IPS-18c (cell line): ENCODE data around the gene PHF12.

Source experiments
- H3K4me3 ChIP-seq: 2 replicates; pipeline ENCODE4 v1.7.0; 2013; ENCODE audit warnings: low read depth, mild to moderate bottlenecking, low read length, moderate library complexity; ENCODE audit not compliant: insufficient read depth
- H3K9me3 ChIP-seq: one replicate; pipeline ENCODE4 v1.6.1; 2013; ENCODE audit warnings: mild to moderate bottlenecking, low read length, moderate library complexity; ENCODE audit not compliant: control insufficient read depth, insufficient read depth

The PHF12 gene

GRCh38 chr17:28959471-28959871 lies 8.2 kb upstream of the PHF12 start:
- no peaks in the 10 kb centered on the region for H3K9me3 ChIP-seq
- H3K4me3 ChIP-seq = no peak overlapping the region

DNA sequence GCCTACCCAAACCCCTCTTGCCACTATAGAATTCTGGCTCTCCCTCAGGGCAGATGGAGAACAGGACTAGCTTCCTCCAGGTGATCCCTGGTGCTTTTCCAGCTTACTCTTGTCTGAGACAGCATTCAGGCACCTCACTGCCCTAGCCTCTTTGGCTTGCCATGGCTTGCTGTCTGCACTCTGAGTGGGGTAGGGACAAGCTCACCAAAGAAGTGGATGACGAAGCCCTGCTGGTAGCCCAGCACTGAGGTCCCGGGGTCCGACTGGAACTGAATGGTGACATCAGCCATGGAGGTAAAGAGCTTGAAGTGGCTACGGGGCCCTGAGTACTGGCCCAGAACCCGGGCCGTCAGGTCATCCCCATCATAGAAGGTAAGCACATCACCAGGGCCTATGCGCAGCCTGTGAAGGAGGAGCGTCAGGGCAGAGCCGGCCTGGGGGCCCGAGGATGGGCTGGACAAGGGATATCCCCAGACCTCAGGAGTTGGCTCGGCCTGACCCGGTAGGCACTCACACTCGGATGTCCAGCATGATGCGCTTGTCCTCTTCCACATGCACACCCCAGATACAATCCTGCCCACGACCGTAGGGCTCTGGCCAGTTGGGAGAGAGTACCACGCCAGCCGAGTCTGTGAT lies 7.6 kb upstream of the PHF12 start:
- Histone ChIP-seq H3K4me3 (no peak overlapping the region), H3K9me3 (no peaks in the 10 kb centered on the region)

DNA sequence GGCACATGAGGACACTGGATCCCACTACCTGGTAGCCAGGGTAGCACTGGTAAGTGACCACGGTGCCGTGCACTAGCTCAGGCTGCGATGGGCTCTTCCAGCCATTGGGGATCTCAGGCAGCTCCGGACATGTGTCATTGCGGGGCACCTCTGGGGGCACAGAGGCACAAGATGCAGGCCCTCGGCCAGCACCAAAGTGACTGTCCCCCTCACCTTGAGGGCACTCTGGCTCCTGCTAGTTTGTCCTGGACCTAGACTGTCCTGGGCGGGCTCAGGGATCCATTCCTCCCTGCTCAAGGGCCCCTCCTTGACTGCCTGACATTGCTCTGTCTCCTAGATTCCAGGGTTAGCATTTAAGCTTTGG lies 6.7 kb upstream of the PHF12 start:
- H3K9me3 ChIP-seq = no peaks in the 10 kb centered on the region
- H3K4me3 ChIP-seq = no peak overlapping the region

DNA sequence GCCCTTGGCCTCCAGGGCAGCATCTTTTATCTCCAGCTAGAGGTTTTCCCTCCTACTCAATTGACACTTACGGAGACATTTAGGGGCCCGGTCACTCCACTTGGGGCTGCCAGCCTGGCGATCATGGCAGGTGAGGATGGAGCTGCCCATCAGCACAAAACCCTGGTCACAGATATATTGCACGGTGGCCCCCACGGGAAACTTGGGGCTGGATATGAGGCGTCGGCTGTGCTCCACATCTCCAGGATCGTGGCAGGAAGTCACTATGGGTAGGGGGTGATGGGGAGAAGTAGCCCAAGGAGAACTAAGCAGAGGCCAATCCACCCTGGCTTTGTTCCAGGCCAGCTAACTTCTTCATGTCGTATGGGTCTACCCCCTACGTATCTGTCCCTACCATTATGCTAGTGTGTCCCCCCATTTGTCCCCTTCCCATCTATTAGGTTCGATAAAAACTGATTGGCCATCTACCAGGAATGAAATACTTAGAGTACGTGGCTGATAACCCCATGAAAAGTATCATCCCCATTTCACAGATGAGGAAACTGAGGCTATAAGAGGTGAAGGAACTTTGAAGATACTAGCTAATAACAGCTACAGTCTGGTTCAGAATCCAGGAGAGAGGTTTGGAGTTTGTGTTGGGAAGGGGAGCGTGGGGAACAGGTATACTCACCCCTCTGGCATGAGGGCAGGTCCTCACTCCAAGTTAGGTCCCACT lies 6.1 kb upstream of the PHF12 start:
- H3K4me3 ChIP-seq = no peak overlapping the region
- no peaks in the 10 kb centered on the region for H3K9me3 ChIP-seq

GRCh38 chr17:28956861-28957260 lies 5.5 kb upstream of the PHF12 start:
- H3K9me3 ChIP-seq = no peaks in the 10 kb centered on the region
- no peak overlapping the region for H3K4me3 ChIP-seq

GRCh38 chr17:28956112-28956511 lies 4.8 kb upstream of the PHF12 start:
- Histone ChIP-seq H3K4me3 (peak overlapping the region; percentile 12; the same call in 1 of the 2 replicates), H3K9me3 (no peaks in the 10 kb centered on the region)

- Histone ChIP-seq H3K4me3 (no peak overlapping the region), H3K9me3 (no peaks in the 10 kb centered on the region)
These were observed 4.1 kb upstream of the PHF12 start for GRCh38 chr17:28955408-28955807.

DNA sequence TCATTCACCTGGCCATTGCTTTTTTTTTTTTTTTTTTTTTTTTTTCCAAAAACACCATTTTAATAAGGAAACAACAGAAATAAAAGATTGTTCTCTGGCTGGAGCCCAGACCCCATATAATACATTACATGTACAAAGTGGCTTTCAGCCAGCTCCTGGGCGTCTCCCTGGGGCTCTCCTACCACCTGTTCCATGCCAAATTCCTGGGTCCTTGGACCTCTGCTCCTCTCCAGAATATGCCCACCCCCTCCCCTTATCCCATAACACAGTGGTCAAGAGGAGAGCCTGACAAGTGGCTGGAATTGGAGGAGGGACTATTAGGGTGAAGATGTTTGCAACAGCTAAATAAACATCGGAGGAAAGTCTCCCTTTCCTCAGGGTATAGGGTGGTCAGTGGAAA lies 3.6 kb upstream of the PHF12 start:
- no peaks in the 10 kb centered on the region for H3K9me3 ChIP-seq
- H3K4me3 ChIP-seq = no peak overlapping the region

DNA sequence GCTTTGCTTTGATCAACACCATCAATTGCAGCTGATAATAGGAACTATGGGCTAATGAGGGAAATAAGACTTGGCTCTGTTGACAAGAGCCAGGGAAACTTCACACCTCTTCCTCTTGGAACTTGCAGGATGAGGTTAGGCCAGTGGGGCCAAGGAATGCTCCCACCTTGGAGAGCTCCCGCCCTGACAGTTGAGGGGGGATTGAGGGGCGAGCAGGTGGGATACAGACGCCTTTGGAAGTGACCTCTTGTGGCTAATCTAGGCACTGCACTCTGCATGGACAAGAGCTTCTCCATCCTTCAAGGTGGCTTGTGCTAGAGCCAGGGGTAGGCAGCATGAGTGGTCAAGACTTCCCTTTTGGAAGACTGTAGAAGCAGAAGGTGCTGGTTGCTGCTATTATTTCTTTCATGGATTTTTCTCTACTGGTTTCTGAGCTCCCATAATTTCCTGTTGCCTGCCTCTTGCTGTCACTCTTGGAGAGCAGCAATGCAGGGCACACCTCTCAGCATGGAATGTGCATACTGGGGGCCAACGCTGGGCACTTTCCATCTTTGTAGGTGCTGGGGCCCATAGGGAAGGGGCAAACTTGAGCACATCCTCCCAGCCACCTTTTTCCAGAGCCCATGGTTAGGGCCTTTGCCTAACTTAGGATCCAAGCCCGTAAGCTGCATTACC lies 2.3 kb upstream of the PHF12 start:
- Histone ChIP-seq H3K4me3 (no peak overlapping the region), H3K9me3 (no peaks in the 10 kb centered on the region)

- Histone ChIP-seq H3K4me3 (peak overlapping the region; percentile 57), H3K9me3 (no peaks in the 10 kb centered on the region)
These were observed 965 bp upstream of the PHF12 start for GRCh38 chr17:28951991-28952975.

DNA sequence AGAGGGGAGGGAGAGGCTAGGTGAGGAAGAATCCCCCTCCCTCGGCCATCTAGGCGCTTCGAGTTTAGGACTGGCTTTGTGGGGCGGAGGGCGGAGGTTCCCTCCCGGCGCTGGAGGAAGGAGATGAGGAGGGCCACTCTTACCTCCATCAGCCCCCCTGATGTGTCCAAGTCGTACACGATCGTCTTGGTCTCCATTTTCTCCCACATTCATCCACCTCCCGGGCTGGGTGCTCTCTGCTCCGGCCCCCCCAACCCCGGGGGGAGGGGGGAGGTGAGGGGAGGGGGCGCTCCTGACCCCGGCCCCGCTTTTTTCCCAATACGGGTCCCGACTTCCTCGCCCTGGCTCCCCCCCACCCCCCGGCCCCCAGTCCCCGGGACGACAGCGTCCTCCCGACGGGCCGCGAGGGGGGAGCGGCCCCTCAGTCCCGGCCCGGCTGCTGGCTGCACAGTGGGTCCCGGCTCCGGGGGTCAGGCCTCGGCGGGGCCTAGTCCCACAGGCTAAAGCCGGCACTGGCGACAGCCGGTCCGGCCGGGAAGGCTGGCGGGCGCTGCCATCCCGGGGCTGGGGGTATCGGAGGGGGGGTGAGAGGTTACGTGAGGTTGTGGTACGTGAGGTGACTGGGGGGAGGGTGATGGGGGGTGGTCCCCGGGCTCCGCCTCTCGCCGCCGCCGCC lies 428 bp downstream of the PHF12 start:
- H3K9me3 ChIP-seq = no peaks in the 10 kb centered on the region
- H3K4me3 ChIP-seq = peak overlapping the region; percentile 88

DNA sequence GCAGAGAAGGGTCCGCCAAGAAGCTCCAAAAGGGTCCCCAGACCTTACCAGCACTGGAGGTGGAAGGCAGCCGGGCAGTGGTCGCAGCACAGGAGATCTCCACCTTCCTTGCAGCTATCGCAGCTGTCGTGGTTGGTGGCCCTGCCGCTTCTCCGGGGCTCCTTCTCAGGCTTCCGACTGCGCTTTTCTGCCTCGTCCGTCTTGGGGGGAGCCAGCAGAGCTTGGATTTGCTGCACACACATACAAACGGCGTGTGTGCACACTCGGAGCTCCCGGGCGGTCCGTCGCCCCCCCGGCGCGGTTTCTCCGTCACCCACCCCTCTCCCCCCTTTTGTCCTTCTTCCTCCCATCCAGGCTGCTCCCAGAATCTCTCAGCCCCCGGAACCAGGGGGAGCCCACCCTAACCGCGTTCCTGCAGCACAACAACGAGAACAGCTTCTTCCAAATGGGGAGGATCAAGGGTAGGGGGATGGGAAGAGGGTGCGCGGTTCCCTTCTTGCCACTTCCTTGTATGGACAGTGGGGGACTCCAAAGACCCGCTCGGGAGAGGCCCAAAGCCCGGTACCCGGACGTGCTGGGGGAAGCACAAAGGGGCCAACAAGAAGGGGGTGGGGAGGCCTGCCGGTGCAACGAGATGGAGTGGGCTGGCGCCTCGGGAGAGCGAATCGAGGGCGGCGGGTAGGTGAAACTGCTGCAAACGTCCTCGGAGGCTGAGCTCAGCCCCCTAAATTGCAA lies 1.1 kb downstream of the PHF12 start:
- H3K4me3 ChIP-seq = peak overlapping the region; percentile 88
- H3K9me3 ChIP-seq = no peaks in the 10 kb centered on the region

- Histone ChIP-seq H3K9me3 (no peaks in the 10 kb centered on the region), H3K4me3 (peak overlapping the region; percentile 88)
These were observed 1.9 kb downstream of the PHF12 start for GRCh38 chr17:28949185-28950016.

- no peaks in the 10 kb centered on the region for H3K9me3 ChIP-seq
- peak overlapping the region; percentile 88 for H3K4me3 ChIP-seq
These were observed 2.5 kb downstream of the PHF12 start for GRCh38 chr17:28948873-28949184.

DNA sequence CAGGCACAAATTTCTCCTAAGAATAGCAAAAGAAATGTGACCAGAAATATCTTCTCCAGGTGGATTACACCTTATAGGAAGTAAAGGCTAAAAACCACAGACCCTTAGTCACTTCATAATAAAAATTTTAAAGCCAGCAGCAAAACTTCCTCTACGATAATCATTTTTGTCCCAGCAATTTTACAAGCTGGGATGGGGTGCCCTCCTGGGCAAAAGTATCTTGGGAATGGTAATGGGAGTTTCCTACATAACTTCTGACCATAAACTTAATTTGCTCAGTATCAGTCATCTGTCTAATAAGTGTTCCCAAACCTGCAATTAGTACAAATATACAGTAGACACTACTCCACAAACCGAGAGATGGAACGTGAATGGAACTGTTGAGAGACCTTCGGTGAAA lies 3.0 kb downstream of the PHF12 start:
- Histone ChIP-seq H3K4me3 (peak overlapping the region; percentile 88), H3K9me3 (no peaks in the 10 kb centered on the region)

GRCh38 chr17:28947639-28948038 lies 3.7 kb downstream of the PHF12 start:
- H3K4me3 ChIP-seq = no peak overlapping the region
- H3K9me3 ChIP-seq = no peaks in the 10 kb centered on the region
